ENCODE data around the gene BARHL1. TPM values are rescaled to one million over a fixed set of nuclear protein-coding genes. Genes with fewer than 3 reads are reported as not detected.

BARHL1 gene
- total RNA-seq, 4 donors from 2014 or later = not detected

DNA sequence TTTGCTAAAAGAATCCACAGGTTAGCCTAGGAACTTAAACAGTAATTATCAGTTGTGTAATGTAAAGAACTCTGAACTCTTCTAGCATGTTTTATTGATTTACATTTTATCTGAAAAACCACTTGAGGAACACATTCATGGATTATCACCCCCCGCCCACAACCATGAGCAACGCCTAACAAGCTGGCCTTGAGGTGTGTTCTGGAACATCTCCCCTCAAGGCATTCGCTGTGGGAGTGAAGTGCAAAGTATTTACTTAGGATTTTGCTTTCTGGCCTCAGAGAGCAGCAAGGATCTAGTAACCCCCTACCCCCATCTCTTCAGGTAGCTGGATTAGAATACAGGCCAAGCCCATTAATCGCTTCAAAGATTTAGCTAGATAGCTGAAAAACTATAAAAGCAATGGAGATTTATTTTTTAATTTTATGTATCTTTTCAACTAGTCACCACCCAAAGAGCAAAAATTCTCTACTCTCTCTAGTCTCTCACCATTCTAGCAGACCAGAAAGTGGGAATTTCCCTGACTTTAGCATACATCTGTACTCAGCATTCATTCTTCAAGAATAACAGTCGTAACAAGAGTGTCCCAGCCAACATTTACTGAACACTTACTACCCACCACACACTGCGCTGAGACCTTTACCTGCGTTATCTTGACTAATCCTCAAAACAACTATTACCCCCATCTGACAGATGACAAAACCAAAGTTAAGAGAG, 50.2 kb downstream of the BARHL1 start:
- H3K36me3 ChIP-seq = peaks cover 0 to 42% of the 10 kb centered on the region in 2 donors
- H3K27me3 ChIP-seq = no peaks in the 10 kb centered on the region
- ATAC-seq (no peak), DNase-seq (no peak)
- in situ Hi-C loops (cut with MboI; ENCODE audit: low sequenced_read_pairs in 4 of 4) = no loop called here
- no peaks in the 10 kb centered on the region for H3K4me1 ChIP-seq
- H3K4me3 ChIP-seq = no peak overlapping the region
- H3K9me3 ChIP-seq = no peaks in the 10 kb centered on the region
- H3K27ac ChIP-seq = no peak overlapping the region
- no peak for TF ChIP-seq POLR2A (IDR thresholded peaks at IDR 0.05)
- TF ChIP-seq, protein P1, sequence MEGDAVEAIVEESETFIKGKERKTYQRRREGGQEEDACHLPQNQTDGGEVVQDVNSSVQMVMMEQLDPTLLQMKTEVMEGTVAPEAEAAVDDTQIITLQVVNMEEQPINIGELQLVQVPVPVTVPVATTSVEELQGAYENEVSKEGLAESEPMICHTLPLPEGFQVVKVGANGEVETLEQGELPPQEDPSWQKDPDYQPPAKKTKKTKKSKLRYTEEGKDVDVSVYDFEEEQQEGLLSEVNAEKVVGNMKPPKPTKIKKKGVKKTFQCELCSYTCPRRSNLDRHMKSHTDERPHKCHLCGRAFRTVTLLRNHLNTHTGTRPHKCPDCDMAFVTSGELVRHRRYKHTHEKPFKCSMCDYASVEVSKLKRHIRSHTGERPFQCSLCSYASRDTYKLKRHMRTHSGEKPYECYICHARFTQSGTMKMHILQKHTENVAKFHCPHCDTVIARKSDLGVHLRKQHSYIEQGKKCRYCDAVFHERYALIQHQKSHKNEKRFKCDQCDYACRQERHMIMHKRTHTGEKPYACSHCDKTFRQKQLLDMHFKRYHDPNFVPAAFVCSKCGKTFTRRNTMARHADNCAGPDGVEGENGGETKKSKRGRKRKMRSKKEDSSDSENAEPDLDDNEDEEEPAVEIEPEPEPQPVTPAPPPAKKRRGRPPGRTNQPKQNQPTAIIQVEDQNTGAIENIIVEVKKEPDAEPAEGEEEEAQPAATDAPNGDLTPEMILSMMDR (IDR thresholded peaks at IDR 0.05 in 4 of 5, conservative IDR thresholded peaks at IDR 0.05 in 1 of 5) = no peak
- intact Hi-C loops (cut with DNase I; ENCODE audit: low total_unique reads) = no loop called here

DNA sequence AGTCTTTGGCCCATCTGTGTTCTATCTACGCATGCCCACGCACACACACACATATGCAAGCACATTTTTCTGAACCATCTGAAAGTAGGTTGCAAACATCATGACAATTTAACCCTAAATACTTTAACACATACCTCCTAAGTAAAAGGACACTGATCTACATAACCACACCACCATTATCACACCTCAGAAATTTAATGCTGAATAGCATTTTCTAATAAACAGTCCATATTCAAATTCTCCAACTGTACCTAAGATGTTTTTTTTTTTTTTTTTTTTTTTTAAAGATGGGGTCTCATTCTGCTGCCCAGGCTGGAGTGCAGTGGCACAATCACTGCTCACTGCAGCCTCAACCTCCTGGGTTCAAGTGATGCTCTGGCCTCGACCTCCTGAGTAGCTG, 51.9 kb downstream of the BARHL1 start:
- no peaks in the 10 kb centered on the region for H3K9me3 ChIP-seq
- DNase-seq (no peak), ATAC-seq (no peak)
- no peak overlapping the region for H3K27ac ChIP-seq
- no peak for TF ChIP-seq POLR2A (IDR thresholded peaks at IDR 0.05)
- TF ChIP-seq, protein P1 (IDR thresholded peaks at IDR 0.05 in 4 of 5, conservative IDR thresholded peaks at IDR 0.05 in 1 of 5) = no peak
- no peak overlapping the region for H3K4me3 ChIP-seq
- peaks cover 0 to 43% of the 10 kb centered on the region in 2 donors for H3K36me3 ChIP-seq
- H3K4me1 ChIP-seq = no peaks in the 10 kb centered on the region
- intact Hi-C loops (cut with DNase I; ENCODE audit: low total_unique reads) (no loop called here), in situ Hi-C loops (cut with MboI; ENCODE audit: low sequenced_read_pairs in 4 of 4) (no loop called here)
- H3K27me3 ChIP-seq = no peaks in the 10 kb centered on the region

DNA sequence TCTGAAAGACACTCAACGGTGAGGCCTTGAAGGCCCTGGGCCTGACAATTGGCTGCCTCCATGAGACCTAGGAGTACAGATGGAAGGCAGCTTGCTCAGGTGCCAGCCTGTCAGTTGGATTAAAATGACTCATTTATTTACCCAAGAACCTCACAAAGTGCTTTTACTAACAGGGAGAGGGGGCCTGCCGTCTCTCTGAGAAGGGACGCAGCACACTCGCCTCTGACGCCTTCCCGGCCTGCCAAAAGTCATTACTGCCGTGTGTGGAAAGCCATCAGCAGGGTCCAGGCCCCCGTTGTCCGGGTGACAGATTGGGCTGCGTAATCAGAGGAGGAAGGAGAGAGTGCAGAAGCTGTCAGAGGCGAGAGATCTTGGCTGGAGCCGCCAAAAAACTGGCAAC, 54.9 kb downstream of the BARHL1 start:
- intact Hi-C loops (cut with DNase I; ENCODE audit: low total_unique reads) = no loop called here
- ATAC-seq (no peak), DNase-seq (no peak)
- TF ChIP-seq, protein P1 (IDR thresholded peaks at IDR 0.05 in 4 of 5, conservative IDR thresholded peaks at IDR 0.05 in 1 of 5) = no peak
- TF ChIP-seq POLR2A (IDR thresholded peaks at IDR 0.05) = no peak
- H3K4me3 ChIP-seq = no peak overlapping the region
- H3K36me3 ChIP-seq = peaks cover 0 to 44% of the 10 kb centered on the region in 2 donors
- H3K4me1 ChIP-seq = no peaks in the 10 kb centered on the region
- in situ Hi-C loops (cut with MboI; ENCODE audit: low sequenced_read_pairs in 4 of 4) = no loop called here
- no peaks in the 10 kb centered on the region for H3K9me3 ChIP-seq
- H3K27ac ChIP-seq = no peak overlapping the region
- no peaks in the 10 kb centered on the region for H3K27me3 ChIP-seq

DNA sequence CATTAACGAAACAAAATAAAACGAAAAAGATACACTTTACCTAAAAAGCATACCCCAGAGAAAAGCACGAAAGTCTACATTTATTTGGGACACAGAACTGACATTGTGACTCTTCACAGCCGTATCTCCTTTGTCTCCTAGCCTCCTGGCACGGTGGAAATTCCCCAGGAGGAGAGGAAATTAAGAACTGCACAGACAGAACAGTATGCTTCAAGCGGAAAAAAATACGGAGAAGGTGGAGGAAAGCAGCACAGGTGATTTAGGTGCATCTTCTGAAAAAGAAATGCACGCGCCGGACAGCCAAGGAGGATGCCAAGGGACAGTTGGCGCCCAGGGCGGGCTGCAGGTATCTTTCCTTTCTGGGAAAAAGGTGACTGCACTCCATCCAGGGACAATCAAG, 55.4 kb downstream of the BARHL1 start:
- in situ Hi-C loops (cut with MboI; ENCODE audit: low sequenced_read_pairs in 4 of 4) (no loop called here), intact Hi-C loops (cut with DNase I; ENCODE audit: low total_unique reads) (no loop called here)
- ATAC-seq = no peak
- no peak for DNase-seq
- H3K27ac ChIP-seq = no peak overlapping the region
- H3K27me3 ChIP-seq = no peaks in the 10 kb centered on the region
- no peaks in the 10 kb centered on the region for H3K9me3 ChIP-seq
- peaks cover 0 to 45% of the 10 kb centered on the region in 2 donors for H3K36me3 ChIP-seq
- TF ChIP-seq, protein P1 (IDR thresholded peaks at IDR 0.05 in 4 of 5, conservative IDR thresholded peaks at IDR 0.05 in 1 of 5) = no peak
- no peak for TF ChIP-seq POLR2A (IDR thresholded peaks at IDR 0.05)
- H3K4me1 ChIP-seq = no peaks in the 10 kb centered on the region
- H3K4me3 ChIP-seq = no peak overlapping the region

DNA sequence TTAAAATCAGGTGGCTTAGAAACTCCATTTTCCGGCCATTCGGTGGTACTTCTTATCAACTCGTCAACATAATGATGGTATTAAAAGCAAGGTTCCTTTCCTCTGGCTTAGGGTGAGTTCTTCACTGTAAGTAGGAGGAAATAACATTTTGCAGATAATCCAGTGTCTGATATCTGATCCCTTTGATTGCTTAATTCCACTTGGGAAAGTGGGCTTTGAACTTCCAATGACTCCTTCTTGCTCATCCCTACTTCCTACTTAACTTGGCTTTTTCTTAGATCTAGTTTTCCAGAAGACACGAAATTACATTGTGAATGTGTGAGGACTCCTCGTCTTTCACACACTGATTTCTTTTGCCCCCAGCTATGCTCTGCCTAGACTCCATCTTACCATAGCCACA, 55.8 kb downstream of the BARHL1 start:
- no peak for ATAC-seq
- H3K9me3 ChIP-seq = no peaks in the 10 kb centered on the region
- H3K27me3 ChIP-seq = no peaks in the 10 kb centered on the region
- H3K4me1 ChIP-seq = no peaks in the 10 kb centered on the region
- in situ Hi-C loops (cut with MboI; ENCODE audit: low sequenced_read_pairs in 4 of 4) = no loop called here
- intact Hi-C loops (cut with DNase I; ENCODE audit: low total_unique reads) = no loop called here
- TF ChIP-seq, protein P1 (IDR thresholded peaks at IDR 0.05 in 4 of 5, conservative IDR thresholded peaks at IDR 0.05 in 1 of 5) = no peak
- no peak for TF ChIP-seq POLR2A (IDR thresholded peaks at IDR 0.05)
- no peak overlapping the region for H3K4me3 ChIP-seq
- peaks cover 0 to 49% of the 10 kb centered on the region in 2 donors for H3K36me3 ChIP-seq
- H3K27ac ChIP-seq = no peak overlapping the region
- DNase-seq = no peak

Measured in gastrocnemius medialis (tissue), 4 donors.